ENCODE measurements around the gene ST3GAL2.

- TF ChIP-seq CTCF (IDR thresholded peaks at IDR 0.05; ENCODE audit: low read depth, low read length) (no peak), EZH2phosphoT487 (IDR thresholded peaks at IDR 0.05; ENCODE audit: low read depth) (no peak)
These were observed 45.2 kb downstream of the ST3GAL2 start for GRCh38 chr16:70393662-70394061.
